Keratinocyte (primary cell): ENCODE data around the gene SCFD2. TPM values are rescaled to one million over a fixed set of nuclear protein-coding genes. Genes with fewer than 3 reads are reported as not detected.
"Not testable (repeated sequence)": the region's sequence is repeated elsewhere in the genome, so short reads cannot be mapped to it uniquely, and the experiment has no call there.

Experiments
- DNase-seq: peaks from one replicate; pipeline ENCODE4 v3.0.0-alpha.2; 2011; ENCODE audit warnings: low read depth, missing footprints, low spot score
- FAIRE-seq: peaks from 2 replicates; lab custom pipeline; 2011; peaks lifted over from hg19 to GRCh38; lab: Jason Lieb, UNC
- H2AFZ ChIP-seq: 2 replicates; pipeline ENCODE4 v1.6.0; 2012; ENCODE audit warnings: low read length, control low read depth, inconsistent platforms; ENCODE audit not compliant: control insufficient read depth
- H3K27ac ChIP-seq: 2 replicates; pipeline ENCODE4 v1.5.1; 2011; ENCODE audit warnings: low read length; ENCODE audit not compliant: control insufficient read depth, insufficient read depth
- H3K27me3 ChIP-seq: 3 replicates; pipeline ENCODE4 v1.6.0; 2011; ENCODE audit warnings: low read length; ENCODE audit not compliant: control insufficient read depth, insufficient read depth; ENCODE audit errors: extremely low read depth
- H3K36me3 ChIP-seq, 2 experiments: 2 replicates in 1 of 2; 3 replicates in 1 of 2; pipeline ENCODE4 v1.5.1; 2011; ENCODE audit warnings: low read length in 2 of 2, mild to moderate bottlenecking in 1 of 2; ENCODE audit not compliant: control insufficient read depth in 2 of 2, insufficient read depth in 2 of 2; ENCODE audit errors: extremely low read depth in 1 of 2
- H3K4me1 ChIP-seq: 3 replicates; pipeline ENCODE4 v1.5.1; 2011; ENCODE audit warnings: low read length; ENCODE audit not compliant: control insufficient read depth, insufficient read depth; ENCODE audit errors: extremely low read depth
- H3K4me2 ChIP-seq: 3 replicates; pipeline ENCODE4 v1.6.0; 2011; ENCODE audit warnings: low read depth, low read length; ENCODE audit not compliant: control insufficient read depth, insufficient read depth; ENCODE audit errors: extremely low read depth
- H3K4me3 ChIP-seq, 3 experiments: fragments of 200-600 bp in 1 of 3; sonication (generic) in 1 of 3; 2 replicates in 2 of 3; 3 replicates in 1 of 3; pipeline ENCODE4 v1.5.1; 2011 to 2016; ENCODE audit warnings: low read length in 3 of 3, mild to moderate bottlenecking in 3 of 3, control low read depth in 2 of 3, inconsistent platforms in 1 of 3, low read depth in 1 of 3, mixed read lengths in 1 of 3, mixed run types in 1 of 3, moderate library complexity in 1 of 3; ENCODE audit not compliant: control insufficient read depth in 2 of 3, insufficient read depth in 2 of 3; ENCODE audit errors: extremely low read depth in 1 of 3
- H3K79me2 ChIP-seq: 2 replicates; pipeline ENCODE4 v1.6.0; 2012; ENCODE audit warnings: low read length; ENCODE audit not compliant: control insufficient read depth, insufficient read depth
- H3K9ac ChIP-seq: 3 replicates; pipeline ENCODE4 v1.6.0; 2011; ENCODE audit warnings: low read length; ENCODE audit not compliant: control insufficient read depth, insufficient read depth; ENCODE audit errors: extremely low read depth
- H3K9me1 ChIP-seq: 3 replicates; pipeline ENCODE4 v1.6.0; 2011; ENCODE audit warnings: low read length; ENCODE audit not compliant: control insufficient read depth, insufficient read depth; ENCODE audit errors: extremely low read depth
- H3K9me3 ChIP-seq: 2 replicates; pipeline ENCODE4 v1.5.1; 2012; ENCODE audit warnings: low read depth, low read length; ENCODE audit not compliant: control insufficient read depth
- H4K20me1 ChIP-seq: 3 replicates; pipeline ENCODE4 v1.6.0; 2011; ENCODE audit warnings: low read length; ENCODE audit not compliant: control insufficient read depth, insufficient read depth; ENCODE audit errors: extremely low read depth
- CTCF ChIP-seq, 3 experiments: IDR thresholded peaks in 1 of 3; conservative IDR thresholded peaks in 1 of 3; optimal IDR thresholded peaks in 1 of 3; 2 replicates in 2 of 3; 3 replicates in 1 of 3; pipeline versions ENCODE3 to v1.5.1; 2011; ENCODE audit warnings: low read length in 3 of 3, mild to moderate bottlenecking in 3 of 3, moderate library complexity in 2 of 3, control low read depth in 1 of 3, inconsistent platforms in 1 of 3; ENCODE audit not compliant: insufficient read depth in 2 of 3; ENCODE audit errors: extremely low read depth in 1 of 3
- EZH2 ChIP-seq: IDR thresholded peaks from one replicate; pipeline ENCODE4 v1.6.1; 2012; ENCODE audit warnings: inconsistent platforms, mild to moderate bottlenecking, low read length, moderate library complexity
- dilution Hi-C: fragments of 300-500 bp; cut with MboI; formaldehyde crosslinking; loops from one replicate; pipeline ENCODE4 v1.7.0; 2020; ENCODE audit warnings: low sequenced_read_pairs; ENCODE audit not compliant: extremely low pct_ligation_motif_present
- polyA plus RNA-seq, 5 experiments: library from polyadenylated mRNA; depleted of rRNA in 3 of 5; stranded (reverse) in 3 of 5; stranded (forward) in 1 of 5; unstranded in 1 of 5; fragments of >200 nt; gene quantifications; 1 replicate in 1 of 5; 2 replicates in 3 of 5; 3 replicates in 1 of 5; pipeline versions ENCODE4 v1.2.1 to v1.2.3, GENCODE V29; 2011 to 2012; ENCODE audit warnings: missing spikeins in 2 of 5, low read depth in 1 of 5, low replicate concordance in 1 of 5

The SCFD2 gene
- polyA plus RNA-seq, 1 donor (not counting 4 experiments of a cell fraction or from before 2014, with no cell fraction given), result 13.9 TPM

- DNase-seq (no peak), FAIRE-seq (no peak)
- Histone ChIP-seq H3K36me3 (no peaks in the 10 kb centered on the region), H3K9me1 (no peaks in the 10 kb centered on the region), H3K9me3 (no peaks in the 10 kb centered on the region), H3K4me2 (no peak overlapping the region), H2AFZ (no peak overlapping the region), H3K27ac (no peak overlapping the region), H3K4me1 (no peaks in the 10 kb centered on the region), H3K4me3 (no peak overlapping the region), H4K20me1 (no peaks in the 10 kb centered on the region), H3K27me3 (no peaks in the 10 kb centered on the region), H3K9ac (no peak overlapping the region), H3K79me2 (no peaks in the 10 kb centered on the region)
- TF ChIP-seq CTCF (optimal IDR thresholded peaks at IDR 0.05 in 1 of 3, IDR thresholded peaks at IDR 0.05 in 1 of 3, conservative IDR thresholded peaks at IDR 0.05 in 1 of 3; ENCODE audit: extremely low read depth in 1 of 3, insufficient read depth in 2 of 3, low read length in 3 of 3) (no peak), EZH2 (no peak)
- dilution Hi-C loops, result no loop called here
Observed at GRCh38 chr4:53307210-53307609, 58.7 kb downstream of the SCFD2 start.

DNA sequence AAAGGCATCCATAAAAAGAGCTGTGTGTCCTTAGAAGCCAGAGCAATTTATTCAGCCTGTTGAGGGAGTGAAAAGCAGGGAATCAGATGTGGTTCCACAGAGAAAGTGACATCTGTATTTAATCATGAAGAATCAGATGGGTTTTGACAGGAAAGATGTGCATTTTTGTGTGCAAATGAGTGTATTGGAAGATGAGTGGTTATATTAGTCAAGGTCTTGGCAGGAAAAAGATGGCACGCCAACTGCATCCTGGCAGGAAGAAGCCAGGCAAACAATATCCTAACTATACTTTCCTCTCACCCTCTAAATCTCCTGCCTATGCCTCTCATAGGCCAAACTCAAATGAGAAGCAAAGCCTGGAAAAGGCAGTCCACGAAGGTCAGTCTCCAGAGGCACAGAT is 59.1 kb downstream of the SCFD2 start:
- no peak overlapping the region for H2AFZ ChIP-seq
- no peaks in the 10 kb centered on the region for H3K36me3 ChIP-seq
- no peak for DNase-seq
- no peaks in the 10 kb centered on the region for H3K27me3 ChIP-seq
- no peaks in the 10 kb centered on the region for H3K9me3 ChIP-seq
- dilution Hi-C loops, result no loop called here
- no peak for TF ChIP-seq EZH2
- H3K4me1 ChIP-seq, result no peaks in the 10 kb centered on the region
- H3K27ac ChIP-seq, result no peak overlapping the region
- no peak overlapping the region for H3K4me3 ChIP-seq
- H3K79me2 ChIP-seq, result no peaks in the 10 kb centered on the region
- H4K20me1 ChIP-seq, result no peaks in the 10 kb centered on the region
- no peak overlapping the region for H3K9ac ChIP-seq
- no peak overlapping the region for H3K4me2 ChIP-seq
- H3K9me1 ChIP-seq, result no peaks in the 10 kb centered on the region
- no peak for FAIRE-seq

- H3K36me3 ChIP-seq, H3K79me2 ChIP-seq, H3K9me1 ChIP-seq, H3K27ac ChIP-seq, FAIRE-seq, H3K9me3 ChIP-seq, H2AFZ ChIP-seq, H4K20me1 ChIP-seq, dilution Hi-C loops, H3K9ac ChIP-seq, H3K4me3 ChIP-seq, H3K27me3 ChIP-seq, H3K4me1 ChIP-seq, H3K4me2 ChIP-seq, DNase-seq: not testable (repeated sequence)
Observed at GRCh38 chr4:53292209-53292608, 73.7 kb downstream of the SCFD2 start.
